Measurements from ENCODE around the gene KAT2B. TPM values are rescaled to one million over a fixed set of nuclear protein-coding genes. Genes with fewer than 3 reads are reported as not detected.

The KAT2B gene
- total RNA-seq, 1 donor from 2014 or later: 8.1 TPM

GRCh38 chr3:20185679-20186599, 145.7 kb downstream of the KAT2B start, which contains the start of gene SGO1:
Gene SGO1, minus strand, starts transcription at chr3:20186206. Its CDS starts 2,179 bp downstream, at chr3:20184027.
- Mint-ChIP-seq H3K9me3 (ENCODE audit: low read depth) (no peaks in the 10 kb centered on the region), H3K27ac (ENCODE audit: unreplicated experiment) (no peak within 1 kb of the TSS), H3K36me3 (ENCODE audit: low read depth) (no peaks in the 10 kb centered on the region), H3K27me3 (ENCODE audit: low read depth) (no peaks in the 10 kb centered on the region), H3K4me1 (ENCODE audit: low read depth) (peaks cover 2% of the 10 kb centered on the region), H3K4me3 (ENCODE audit: unreplicated experiment) (no peak within 1 kb of the TSS)
- peak; percentile 99 for DNase-seq (ENCODE audit: low spot score)
- TF ChIP-seq CTCF (IDR thresholded peaks at IDR 0.05): peak; percentile 48

- no peak overlapping the region for H3K27ac Mint-ChIP-seq (ENCODE audit: unreplicated experiment)
- H3K4me1 Mint-ChIP-seq (ENCODE audit: low read depth): peaks cover 2% of the 10 kb centered on the region
- DNase-seq (ENCODE audit: low spot score): no peak
- TF ChIP-seq CTCF (IDR thresholded peaks at IDR 0.05): no peak
- no peaks in the 10 kb centered on the region for H3K9me3 Mint-ChIP-seq (ENCODE audit: low read depth)
- H3K36me3 Mint-ChIP-seq (ENCODE audit: low read depth): no peaks in the 10 kb centered on the region
- H3K27me3 Mint-ChIP-seq (ENCODE audit: low read depth): no peaks in the 10 kb centered on the region
- H3K4me3 Mint-ChIP-seq (ENCODE audit: unreplicated experiment): no peak overlapping the region
Measured at GRCh38 chr3:20186600-20187004, 146.4 kb downstream of the KAT2B start.

GRCh38 chr3:20190991-20191390, 150.7 kb downstream of the KAT2B start:
- no peak for DNase-seq (ENCODE audit: low spot score)
- Mint-ChIP-seq H3K36me3 (ENCODE audit: low read depth) (no peaks in the 10 kb centered on the region), H3K27ac (ENCODE audit: unreplicated experiment) (no peak overlapping the region), H3K9me3 (ENCODE audit: low read depth) (no peaks in the 10 kb centered on the region), H3K4me1 (ENCODE audit: low read depth) (no peaks in the 10 kb centered on the region), H3K4me3 (ENCODE audit: unreplicated experiment) (no peak overlapping the region), H3K27me3 (ENCODE audit: low read depth) (peaks cover 2% of the 10 kb centered on the region)
- no peak for TF ChIP-seq CTCF (IDR thresholded peaks at IDR 0.05)

- no peaks in the 10 kb centered on the region for H3K4me1 Mint-ChIP-seq (ENCODE audit: low read depth)
- TF ChIP-seq CTCF (IDR thresholded peaks at IDR 0.05): no peak
- no peaks in the 10 kb centered on the region for H3K9me3 Mint-ChIP-seq (ENCODE audit: low read depth)
- H3K4me3 Mint-ChIP-seq (ENCODE audit: unreplicated experiment): no peak overlapping the region
- H3K27ac Mint-ChIP-seq (ENCODE audit: unreplicated experiment): no peak overlapping the region
- H3K27me3 Mint-ChIP-seq (ENCODE audit: low read depth): peaks cover 7% of the 10 kb centered on the region
- no peak for DNase-seq (ENCODE audit: low spot score)
- H3K36me3 Mint-ChIP-seq (ENCODE audit: low read depth): no peaks in the 10 kb centered on the region
Measured at GRCh38 chr3:20194793-20195460, 154.7 kb downstream of the KAT2B start.

- Mint-ChIP-seq H3K4me1 (ENCODE audit: low read depth) (no peaks in the 10 kb centered on the region), H3K9me3 (ENCODE audit: low read depth) (no peaks in the 10 kb centered on the region), H3K4me3 (ENCODE audit: unreplicated experiment) (no peak overlapping the region)
Measured at GRCh38 chr3:20197775-20198174, 157.5 kb downstream of the KAT2B start.

More at GRCh38 chr3:20197775-20198174, 157.5 kb downstream of the KAT2B start:
- no peak for TF ChIP-seq CTCF (IDR thresholded peaks at IDR 0.05)
- no peak for DNase-seq (ENCODE audit: low spot score)
- Mint-ChIP-seq H3K27ac (ENCODE audit: unreplicated experiment) (no peak overlapping the region), H3K27me3 (ENCODE audit: low read depth) (peaks cover 26% of the 10 kb centered on the region), H3K36me3 (ENCODE audit: low read depth) (no peaks in the 10 kb centered on the region)

Data from chondrocyte (in vitro differentiated cells).